ENCODE measurements around the gene CREB5. TPM values are rescaled to one million over a fixed set of nuclear protein-coding genes. Genes with fewer than 3 reads are reported as not detected.

Gene CREB5
- total and polyA plus RNA-seq, 10 donors: 0.88 to 56.8 (median 23.5) TPM

DNA sequence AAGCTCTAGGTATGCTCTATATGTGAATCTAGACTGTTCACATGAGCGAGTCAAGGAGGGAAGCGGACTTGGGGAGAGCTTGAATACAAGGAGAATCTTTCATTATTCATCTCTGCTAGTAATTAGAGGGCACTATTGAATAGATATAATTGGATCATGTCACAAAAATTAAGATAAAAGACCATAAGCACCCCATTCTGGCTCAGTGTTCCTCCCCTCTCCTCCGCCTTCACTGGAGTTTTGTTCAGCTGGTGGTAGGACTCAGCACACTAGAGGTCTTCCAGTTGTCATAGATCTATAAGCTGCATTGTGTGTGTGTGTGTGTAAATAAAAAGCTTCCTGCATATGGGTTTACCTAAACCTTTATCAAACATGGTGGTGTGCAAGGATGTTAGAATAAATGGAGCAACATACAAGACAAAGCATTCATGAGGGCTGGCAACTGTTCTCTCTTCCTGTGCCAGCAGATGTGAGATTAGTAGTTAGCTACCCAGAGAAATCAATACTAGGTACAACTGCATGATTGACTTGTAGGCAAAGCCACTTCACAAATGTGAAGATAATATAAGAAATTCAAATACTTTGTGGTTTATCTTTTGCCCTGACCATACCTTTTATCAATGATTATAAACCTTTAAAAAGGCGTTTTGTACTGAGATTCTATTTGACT, 142.6 kb downstream of the CREB5 start:
- TF ChIP-seq POLR2AphosphoS5 (IDR thresholded peaks at IDR 0.05): no peak
- Histone ChIP-seq H3K4me1 (peaks cover 0 to 10% (median 4%) of the 10 kb centered on the region in 6 donors), H3K27ac (no peak overlapping the region), H3K9me3 (no peaks in the 10 kb centered on the region), H3K36me3 (no peaks in the 10 kb centered on the region), H3K27me3 (replicated peaks in 1 of 7) (peaks cover 0 to 9% (median 0%) of the 10 kb centered on the region in 7 donors), H3K4me3 (no peak overlapping the region)
- WGBS, 5 donors: 84 to 97% (median 91%) methylated on average over 4 of the region's 4 CpGs
- DNase-seq: no peak
- intact Hi-C loops (cut with DNase I; ENCODE audit: low total_unique reads): no loop called here

DNA sequence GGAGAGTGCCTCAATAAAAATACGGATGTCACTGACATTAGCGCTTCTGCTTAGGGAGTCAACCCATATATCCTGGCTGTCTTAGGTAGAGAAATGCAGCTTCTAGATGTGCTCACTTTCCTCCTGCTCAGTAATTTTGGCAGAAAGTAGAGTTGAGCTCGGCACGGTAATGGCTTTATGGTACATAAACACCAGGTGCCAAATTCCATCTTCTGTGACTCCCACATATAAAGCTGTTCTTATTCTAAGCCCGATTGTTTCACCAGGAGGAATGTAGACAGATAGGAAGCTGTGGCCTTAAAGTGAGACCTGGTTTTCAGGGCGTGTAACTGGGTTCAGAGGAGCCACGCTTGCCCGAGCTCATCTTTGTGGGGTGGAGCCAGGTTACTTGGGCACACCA, 143.7 kb downstream of the CREB5 start:
- H3K36me3 ChIP-seq: no peaks in the 10 kb centered on the region
- peaks cover 0 to 9% (median 0%) of the 10 kb centered on the region in 7 donors for H3K27me3 ChIP-seq (replicated peaks in 1 of 7)
- no peak overlapping the region for H3K4me3 ChIP-seq
- no peak for DNase-seq
- no peak for TF ChIP-seq POLR2A (IDR thresholded peaks at IDR 0.05)
- TF ChIP-seq, protein P1, sequence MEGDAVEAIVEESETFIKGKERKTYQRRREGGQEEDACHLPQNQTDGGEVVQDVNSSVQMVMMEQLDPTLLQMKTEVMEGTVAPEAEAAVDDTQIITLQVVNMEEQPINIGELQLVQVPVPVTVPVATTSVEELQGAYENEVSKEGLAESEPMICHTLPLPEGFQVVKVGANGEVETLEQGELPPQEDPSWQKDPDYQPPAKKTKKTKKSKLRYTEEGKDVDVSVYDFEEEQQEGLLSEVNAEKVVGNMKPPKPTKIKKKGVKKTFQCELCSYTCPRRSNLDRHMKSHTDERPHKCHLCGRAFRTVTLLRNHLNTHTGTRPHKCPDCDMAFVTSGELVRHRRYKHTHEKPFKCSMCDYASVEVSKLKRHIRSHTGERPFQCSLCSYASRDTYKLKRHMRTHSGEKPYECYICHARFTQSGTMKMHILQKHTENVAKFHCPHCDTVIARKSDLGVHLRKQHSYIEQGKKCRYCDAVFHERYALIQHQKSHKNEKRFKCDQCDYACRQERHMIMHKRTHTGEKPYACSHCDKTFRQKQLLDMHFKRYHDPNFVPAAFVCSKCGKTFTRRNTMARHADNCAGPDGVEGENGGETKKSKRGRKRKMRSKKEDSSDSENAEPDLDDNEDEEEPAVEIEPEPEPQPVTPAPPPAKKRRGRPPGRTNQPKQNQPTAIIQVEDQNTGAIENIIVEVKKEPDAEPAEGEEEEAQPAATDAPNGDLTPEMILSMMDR (IDR thresholded peaks at IDR 0.05 in 8 of 11, conservative IDR thresholded peaks at IDR 0.05 in 3 of 11): no peak
- no peak for TF ChIP-seq POLR2AphosphoS5 (IDR thresholded peaks at IDR 0.05)
- intact Hi-C loops (cut with DNase I; ENCODE audit: low total_unique reads): no loop called here
- H3K9me3 ChIP-seq: no peaks in the 10 kb centered on the region
- WGBS, 5 donors: 86 to 92% (median 91%) methylated on average over 8 of the region's 8 CpGs
- H3K27ac ChIP-seq: no peak overlapping the region
- H3K4me1 ChIP-seq: peaks cover 0 to 10% (median 4%) of the 10 kb centered on the region in 6 donors

DNA sequence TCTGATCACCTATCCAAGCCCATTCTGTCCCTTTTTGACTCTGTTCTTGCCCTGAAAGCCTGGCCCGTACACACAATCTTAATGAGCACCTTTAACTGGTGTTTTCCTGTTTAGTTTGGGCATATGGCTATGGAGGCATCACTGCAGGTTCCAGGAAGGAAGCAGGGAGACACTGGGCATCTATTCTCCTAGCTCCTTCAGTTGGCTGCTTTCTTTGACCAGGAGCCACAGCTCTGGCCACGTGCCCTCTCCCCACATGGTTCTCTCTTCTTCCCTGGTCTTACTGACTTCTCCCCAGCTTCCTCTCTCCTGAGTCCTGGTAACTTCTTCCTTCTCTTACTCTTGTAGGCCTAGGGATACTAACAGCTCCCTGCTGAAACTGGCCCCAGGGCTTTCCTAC, 144.4 kb downstream of the CREB5 start:
- DNase-seq: no peak
- Histone ChIP-seq H3K36me3 (no peaks in the 10 kb centered on the region), H3K27ac (no peak overlapping the region), H3K4me1 (peaks cover 0 to 10% (median 4%) of the 10 kb centered on the region in 6 donors), H3K9me3 (no peaks in the 10 kb centered on the region), H3K27me3 (replicated peaks in 1 of 7) (peaks cover 0 to 9% (median 0%) of the 10 kb centered on the region in 7 donors), H3K4me3 (no peak overlapping the region)
- intact Hi-C loops (cut with DNase I; ENCODE audit: low total_unique reads): no loop called here
- 72 to 79% (median 73%) methylated on average over 2 of the region's 2 CpGs for WGBS, 5 donors
- TF ChIP-seq POLR2A (IDR thresholded peaks at IDR 0.05) (no peak), POLR2AphosphoS5 (IDR thresholded peaks at IDR 0.05) (no peak)
- TF ChIP-seq, protein P1 (IDR thresholded peaks at IDR 0.05 in 8 of 11, conservative IDR thresholded peaks at IDR 0.05 in 3 of 11): no peak

DNA sequence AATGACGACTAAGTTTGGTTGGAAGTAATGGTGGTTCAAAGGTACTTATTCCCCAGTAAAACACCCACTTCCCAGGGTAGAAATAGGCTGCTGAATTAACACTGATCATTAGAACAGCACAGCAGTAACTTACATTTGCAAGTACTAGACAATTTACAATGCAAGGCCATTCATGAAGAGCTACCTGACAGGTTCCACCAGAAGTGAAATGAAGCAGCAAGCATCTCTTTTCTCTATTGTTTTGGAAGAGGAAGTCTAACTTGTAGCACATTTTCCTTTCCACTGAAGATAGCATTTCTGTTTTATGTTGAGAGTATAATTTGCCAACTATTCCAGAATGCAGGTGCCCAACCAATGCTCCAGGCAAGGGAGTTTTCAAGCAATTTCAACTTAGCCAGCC, 145.9 kb downstream of the CREB5 start:
- H3K4me3 ChIP-seq: no peak overlapping the region
- H3K27me3 ChIP-seq (replicated peaks in 1 of 7): peaks cover 0 to 12% (median 0%) of the 10 kb centered on the region in 7 donors
- H3K4me1 ChIP-seq: peaks cover 0 to 10% (median 4%) of the 10 kb centered on the region in 6 donors
- H3K36me3 ChIP-seq: no peaks in the 10 kb centered on the region
- no peaks in the 10 kb centered on the region for H3K9me3 ChIP-seq
- WGBS, 5 donors: 71 to 92% (median 73%) methylated on average over 1 of the region's 1 CpG
- TF ChIP-seq POLR2AphosphoS5 (IDR thresholded peaks at IDR 0.05) (no peak), POLR2A (IDR thresholded peaks at IDR 0.05) (no peak)
- no peak overlapping the region for H3K27ac ChIP-seq
- intact Hi-C loops (cut with DNase I; ENCODE audit: low total_unique reads): no loop called here
- no peak for DNase-seq

DNA sequence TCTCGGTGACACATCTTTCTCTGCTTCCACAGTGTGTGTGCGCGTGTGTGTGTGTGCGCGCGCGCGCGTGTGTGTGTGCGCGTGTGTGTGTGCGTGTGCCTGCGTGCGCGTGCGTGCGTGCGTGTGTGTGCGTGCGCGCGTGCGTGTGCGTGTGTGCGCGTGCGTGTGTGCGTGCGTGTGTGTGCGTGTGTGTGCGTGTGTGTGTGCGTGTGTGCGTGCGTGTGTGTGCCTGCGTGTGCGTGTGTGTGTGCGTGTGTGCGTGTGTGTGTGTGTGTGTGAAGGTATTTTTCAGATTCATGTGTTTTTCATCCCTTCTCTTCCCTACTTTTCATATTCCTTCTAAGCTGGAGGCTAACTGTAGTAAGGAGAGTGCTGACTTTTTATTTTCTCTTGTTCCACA, 148.4 kb downstream of the CREB5 start:
- no peak for DNase-seq
- TF ChIP-seq POLR2A (IDR thresholded peaks at IDR 0.05): no peak
- no peak for TF ChIP-seq POLR2AphosphoS5 (IDR thresholded peaks at IDR 0.05)
- TF ChIP-seq, protein P1 (IDR thresholded peaks at IDR 0.05 in 8 of 11, conservative IDR thresholded peaks at IDR 0.05 in 3 of 11): no peak
- 25 to 73% (median 58%) methylated on average over 5 to 38 of the region's 38 CpGs for WGBS, 5 donors
- Histone ChIP-seq H3K9me3 (no peaks in the 10 kb centered on the region), H3K4me3 (no peak overlapping the region), H3K27ac (no peak overlapping the region), H3K36me3 (no peaks in the 10 kb centered on the region), H3K4me1 (no peaks in the 10 kb centered on the region), H3K27me3 (replicated peaks in 1 of 7) (peaks cover 0 to 25% (median 0%) of the 10 kb centered on the region in 7 donors)
- intact Hi-C loops (cut with DNase I; ENCODE audit: low total_unique reads): no loop called here

Measured in spleen (tissue), 11 donors.